ENCODE results near the gene STK38. TPM values are rescaled to one million over a fixed set of nuclear protein-coding genes. Genes with fewer than 3 reads are reported as not detected.

STK38 gene
- total and polyA plus RNA-seq, 2 of the 13 experiments (the other 11 are each of a cell fraction or from before 2014, with no cell fraction given), result 10.3 to 20.7 TPM

DNA sequence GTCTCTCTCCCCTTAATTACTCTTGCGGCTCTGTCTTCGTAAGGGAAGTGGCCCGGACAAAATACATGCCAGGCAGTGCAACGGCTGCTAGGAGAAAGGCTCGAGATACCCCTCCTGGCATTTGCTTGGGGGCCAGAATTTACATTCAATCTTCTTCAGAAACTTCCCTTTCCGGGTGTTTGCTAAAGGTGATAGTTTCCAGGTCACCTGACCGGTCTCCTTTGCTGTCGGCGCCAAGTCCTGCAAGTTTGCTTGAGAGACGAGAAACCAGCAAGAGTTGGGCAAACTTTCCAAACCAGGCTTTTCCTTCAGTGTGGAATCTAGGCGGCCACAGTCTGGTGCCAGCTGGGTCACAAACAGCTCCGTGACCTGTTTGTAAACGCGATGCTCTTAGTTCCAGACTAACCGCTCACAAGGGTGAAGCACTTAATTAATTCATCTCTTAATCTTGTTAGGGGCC lies 46.3 kb upstream of the STK38 start (continued):
- TF ChIP-seq, protein P1, sequence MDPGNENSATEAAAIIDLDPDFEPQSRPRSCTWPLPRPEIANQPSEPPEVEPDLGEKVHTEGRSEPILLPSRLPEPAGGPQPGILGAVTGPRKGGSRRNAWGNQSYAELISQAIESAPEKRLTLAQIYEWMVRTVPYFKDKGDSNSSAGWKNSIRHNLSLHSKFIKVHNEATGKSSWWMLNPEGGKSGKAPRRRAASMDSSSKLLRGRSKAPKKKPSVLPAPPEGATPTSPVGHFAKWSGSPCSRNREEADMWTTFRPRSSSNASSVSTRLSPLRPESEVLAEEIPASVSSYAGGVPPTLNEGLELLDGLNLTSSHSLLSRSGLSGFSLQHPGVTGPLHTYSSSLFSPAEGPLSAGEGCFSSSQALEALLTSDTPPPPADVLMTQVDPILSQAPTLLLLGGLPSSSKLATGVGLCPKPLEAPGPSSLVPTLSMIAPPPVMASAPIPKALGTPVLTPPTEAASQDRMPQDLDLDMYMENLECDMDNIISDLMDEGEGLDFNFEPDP (CRISPR knock-in tag; conservative IDR thresholded peaks at IDR 0.05), result 0 out of 2 replicates have a peak, but pooled peaks have one; percentile 22
- TF ChIP-seq FOXP1 (IDR thresholded peaks at IDR 0.05), result no peak
- no peak for TF ChIP-seq FOXP1 (CRISPR knock-in tag; IDR thresholded peaks at IDR 0.05)
- TF ChIP-seq KAT7 (CRISPR knock-in tag; IDR thresholded peaks at IDR 0.05; ENCODE audit: borderline replicate concordance), result no peak
- TF ChIP-seq THAP11 (CRISPR knock-in tag; IDR thresholded peaks at IDR 0.05), result no peak
- no peak for TF ChIP-seq STAG1 (CRISPR knock-in tag; IDR thresholded peaks at IDR 0.05)
- no peak for TF ChIP-seq ZNF577 (CRISPR knock-in tag; IDR thresholded peaks at IDR 0.05; ENCODE audit: borderline replicate concordance, low read depth)
- 0 out of 4 replicates have a peak, but pooled peaks of 1 of the 2 experiments have one; percentile 8 for TF ChIP-seq EP300 (IDR thresholded peaks at IDR 0.05; ENCODE audit: low read depth in 2 of 2, low read length in 2 of 2)
- no peak for TF ChIP-seq EP300 (CRISPR knock-in tag; IDR thresholded peaks at IDR 0.05; ENCODE audit: borderline replicate concordance)
- TF ChIP-seq ZKSCAN8 (CRISPR knock-in tag; IDR thresholded peaks at IDR 0.05; ENCODE audit: borderline replicate concordance), result no peak
- TF ChIP-seq ZNF772 (CRISPR knock-in tag; IDR thresholded peaks at IDR 0.05), result no peak
- 0 out of 2 replicates have a peak, but pooled peaks have one; percentile 29 for TF ChIP-seq ZNF451 (CRISPR knock-in tag; IDR thresholded peaks at IDR 0.05)
- no peak for TF ChIP-seq ZNF75D (CRISPR knock-in tag; IDR thresholded peaks at IDR 0.05; ENCODE audit: borderline replicate concordance)
- TF ChIP-seq, protein P2, sequence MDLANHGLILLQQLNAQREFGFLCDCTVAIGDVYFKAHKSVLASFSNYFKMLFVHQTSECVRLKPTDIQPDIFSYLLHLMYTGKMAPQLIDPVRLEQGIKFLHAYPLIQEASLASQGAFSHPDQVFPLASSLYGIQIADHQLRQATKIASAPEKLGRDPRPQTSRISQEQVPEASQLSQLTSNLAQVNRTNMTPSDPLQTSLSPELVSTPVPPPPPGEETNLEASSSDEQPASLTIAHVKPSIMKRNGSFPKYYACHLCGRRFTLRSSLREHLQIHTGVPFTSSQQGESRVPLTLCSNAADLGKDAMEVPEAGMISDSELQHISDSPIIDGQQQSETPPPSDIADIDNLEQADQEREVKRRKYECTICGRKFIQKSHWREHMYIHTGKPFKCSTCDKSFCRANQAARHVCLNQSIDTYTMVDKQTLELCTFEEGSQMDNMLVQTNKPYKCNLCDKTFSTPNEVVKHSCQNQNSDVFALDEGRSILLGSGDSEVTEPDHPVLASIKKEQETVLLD (CRISPR knock-in tag; IDR thresholded peaks at IDR 0.05; ENCODE audit: low read depth), result peak; percentile 32; the same call in 1 of the 2 replicates
- no peak for TF ChIP-seq KDM3A (CRISPR knock-in tag; IDR thresholded peaks at IDR 0.05; ENCODE audit: low read depth)
- TF ChIP-seq GABPA (IDR thresholded peaks at IDR 0.05; ENCODE audit: low read depth, low read length), result peak; percentile 17; the same call in 1 of the 2 replicates
- peak; percentile 67 for TF ChIP-seq GABPA (CRISPR knock-in tag; IDR thresholded peaks at IDR 0.05; ENCODE audit: low read depth)
- TF ChIP-seq RBM22 (optimal IDR thresholded peaks at IDR 0.05; ENCODE audit: low read length), result no peak
- peak; percentile 83 for TF ChIP-seq ZMYM2 (CRISPR knock-in tag; IDR thresholded peaks at IDR 0.05)
- TF ChIP-seq, protein P3, sequence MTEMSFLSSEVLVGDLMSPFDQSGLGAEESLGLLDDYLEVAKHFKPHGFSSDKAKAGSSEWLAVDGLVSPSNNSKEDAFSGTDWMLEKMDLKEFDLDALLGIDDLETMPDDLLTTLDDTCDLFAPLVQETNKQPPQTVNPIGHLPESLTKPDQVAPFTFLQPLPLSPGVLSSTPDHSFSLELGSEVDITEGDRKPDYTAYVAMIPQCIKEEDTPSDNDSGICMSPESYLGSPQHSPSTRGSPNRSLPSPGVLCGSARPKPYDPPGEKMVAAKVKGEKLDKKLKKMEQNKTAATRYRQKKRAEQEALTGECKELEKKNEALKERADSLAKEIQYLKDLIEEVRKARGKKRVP (CRISPR knock-in tag; IDR thresholded peaks at IDR 0.05), result 0 out of 4 replicates have a peak, but pooled peaks of 1 of the 2 experiments have one; percentile 31
- no peak for TF ChIP-seq ATF7-NPFF (CRISPR knock-in tag; IDR thresholded peaks at IDR 0.05; ENCODE audit: low read depth)
- no peak for TF ChIP-seq RFXAP (CRISPR knock-in tag; IDR thresholded peaks at IDR 0.05; ENCODE audit: borderline replicate concordance)
- TF ChIP-seq ZNF746 (CRISPR knock-in tag; IDR thresholded peaks at IDR 0.05), result no peak; the same call in 1 of the 2 replicates
- TF ChIP-seq HOXA3 (CRISPR knock-in tag; IDR thresholded peaks at IDR 0.05), result no peak
- no peak for TF ChIP-seq ZNF207 (IDR thresholded peaks at IDR 0.05; ENCODE audit: borderline replicate concordance)
- no peak for TF ChIP-seq ZBTB8A (CRISPR knock-in tag; IDR thresholded peaks at IDR 0.05; ENCODE audit: borderline replicate concordance, low read depth)
- TF ChIP-seq, protein P4, sequence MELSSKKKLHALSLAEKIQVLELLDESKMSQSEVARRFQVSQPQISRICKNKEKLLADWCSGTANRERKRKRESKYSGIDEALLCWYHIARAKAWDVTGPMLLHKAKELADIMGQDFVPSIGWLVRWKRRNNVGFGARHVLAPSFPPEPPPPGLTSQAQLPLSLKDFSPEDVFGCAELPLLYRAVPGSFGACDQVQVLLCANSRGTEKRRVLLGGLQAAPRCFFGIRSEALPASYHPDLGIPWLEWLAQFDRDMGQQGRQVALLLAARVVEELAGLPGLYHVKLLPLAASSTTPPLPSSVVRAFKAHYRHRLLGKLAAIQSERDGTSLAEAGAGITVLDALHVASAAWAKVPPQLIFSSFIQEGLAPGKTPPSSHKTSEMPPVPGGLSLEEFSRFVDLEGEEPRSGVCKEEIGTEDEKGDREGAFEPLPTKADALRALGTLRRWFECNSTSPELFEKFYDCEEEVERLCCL (CRISPR knock-in tag; IDR thresholded peaks at IDR 0.05; ENCODE audit: borderline replicate concordance), result no peak
- no peak for TF ChIP-seq KLF13 (CRISPR knock-in tag; IDR thresholded peaks at IDR 0.05)
- TF ChIP-seq NR2F2 (IDR thresholded peaks at IDR 0.05; ENCODE audit: borderline replicate concordance, low read depth), result no peak
